ENCODE measurements around the gene CDX2.
"Not testable (repeated sequence)": the region's sequence is repeated elsewhere in the genome, so short reads cannot be mapped to it uniquely, and the experiment has no call there.

The CDX2 gene

DNA sequence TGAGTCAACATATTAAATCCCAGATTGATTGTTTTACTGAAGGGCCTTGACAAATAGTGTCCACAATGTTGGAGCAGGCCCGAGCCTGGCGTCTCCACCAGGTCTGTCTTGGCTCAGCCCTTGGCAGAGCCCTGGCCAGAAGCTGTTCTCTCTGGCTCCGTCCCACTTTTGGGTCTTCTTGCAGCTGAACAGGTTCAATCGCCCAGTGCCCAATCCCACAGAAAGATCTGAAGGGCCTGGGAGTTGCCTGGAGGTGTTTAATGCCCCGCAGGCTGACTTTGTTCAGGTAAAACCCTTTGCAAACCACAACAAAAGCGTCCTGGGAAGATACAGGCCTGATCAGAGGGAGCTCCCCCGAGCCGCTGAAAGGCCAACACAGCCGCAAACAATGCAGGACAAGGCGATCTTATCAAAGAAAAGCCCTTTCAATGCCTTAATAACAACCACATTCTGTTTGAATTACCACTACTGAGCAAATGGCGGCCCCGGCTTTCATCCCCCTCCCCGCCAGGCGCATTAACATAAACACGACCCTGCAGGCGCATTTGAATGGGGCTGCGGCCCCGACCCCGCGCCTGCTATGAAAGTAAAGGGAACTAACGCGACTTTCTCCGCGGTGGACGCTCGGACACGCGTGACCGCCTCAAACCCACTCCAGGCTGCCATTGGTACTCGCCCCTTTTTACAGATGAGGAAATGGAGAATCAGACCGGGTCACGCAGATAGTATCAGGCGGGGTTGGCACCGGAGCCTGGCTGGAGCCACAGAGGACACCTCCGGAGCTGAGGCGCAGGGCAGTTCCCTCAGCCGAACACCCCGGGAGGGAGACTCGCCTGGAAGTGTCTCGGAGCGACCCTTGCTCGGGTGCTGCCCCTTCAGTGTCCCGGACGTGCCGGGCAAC lies 3.1 kb downstream of the CDX2 start:
- TF ChIP-seq, protein P1, sequence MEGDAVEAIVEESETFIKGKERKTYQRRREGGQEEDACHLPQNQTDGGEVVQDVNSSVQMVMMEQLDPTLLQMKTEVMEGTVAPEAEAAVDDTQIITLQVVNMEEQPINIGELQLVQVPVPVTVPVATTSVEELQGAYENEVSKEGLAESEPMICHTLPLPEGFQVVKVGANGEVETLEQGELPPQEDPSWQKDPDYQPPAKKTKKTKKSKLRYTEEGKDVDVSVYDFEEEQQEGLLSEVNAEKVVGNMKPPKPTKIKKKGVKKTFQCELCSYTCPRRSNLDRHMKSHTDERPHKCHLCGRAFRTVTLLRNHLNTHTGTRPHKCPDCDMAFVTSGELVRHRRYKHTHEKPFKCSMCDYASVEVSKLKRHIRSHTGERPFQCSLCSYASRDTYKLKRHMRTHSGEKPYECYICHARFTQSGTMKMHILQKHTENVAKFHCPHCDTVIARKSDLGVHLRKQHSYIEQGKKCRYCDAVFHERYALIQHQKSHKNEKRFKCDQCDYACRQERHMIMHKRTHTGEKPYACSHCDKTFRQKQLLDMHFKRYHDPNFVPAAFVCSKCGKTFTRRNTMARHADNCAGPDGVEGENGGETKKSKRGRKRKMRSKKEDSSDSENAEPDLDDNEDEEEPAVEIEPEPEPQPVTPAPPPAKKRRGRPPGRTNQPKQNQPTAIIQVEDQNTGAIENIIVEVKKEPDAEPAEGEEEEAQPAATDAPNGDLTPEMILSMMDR (IDR thresholded peaks at IDR 0.05; ENCODE audit: low read depth, low read length), result no peak
- DNase-seq (ENCODE audit: low read depth, low spot score), result no peak
- in situ Hi-C loops (cut with HindIII; ENCODE audit: low sequenced_read_pairs), result no loop called here
- no peak overlapping the region for H3K4me3 ChIP-seq (ENCODE audit: low read depth, low read length)

DNA sequence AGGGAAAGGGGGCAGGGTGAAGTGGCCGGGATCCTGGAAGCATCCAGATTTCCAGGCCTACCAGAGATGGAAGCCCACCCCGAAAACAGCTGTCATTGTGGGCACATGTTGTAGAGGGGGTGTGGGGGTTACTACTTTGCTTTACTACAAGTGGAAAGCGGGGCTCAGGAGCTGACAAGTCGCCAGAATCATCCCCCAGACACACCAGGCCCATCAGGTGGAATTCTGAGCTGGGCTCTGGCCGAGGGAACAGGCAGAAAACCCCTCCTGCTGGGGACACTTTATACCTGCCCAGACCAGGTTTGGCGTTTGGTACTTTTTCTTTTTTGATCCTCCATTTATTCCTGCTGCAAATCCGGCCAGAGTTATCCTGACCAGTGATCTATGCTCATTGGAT lies 3.8 kb downstream of the CDX2 start:
- H3K4me3 ChIP-seq (ENCODE audit: low read depth, low read length), result no peak overlapping the region
- TF ChIP-seq, protein P1 (IDR thresholded peaks at IDR 0.05; ENCODE audit: low read depth, low read length), result no peak
- no peak for DNase-seq (ENCODE audit: low read depth, low spot score)
- in situ Hi-C loops (cut with HindIII; ENCODE audit: low sequenced_read_pairs), result no loop called here

DNA sequence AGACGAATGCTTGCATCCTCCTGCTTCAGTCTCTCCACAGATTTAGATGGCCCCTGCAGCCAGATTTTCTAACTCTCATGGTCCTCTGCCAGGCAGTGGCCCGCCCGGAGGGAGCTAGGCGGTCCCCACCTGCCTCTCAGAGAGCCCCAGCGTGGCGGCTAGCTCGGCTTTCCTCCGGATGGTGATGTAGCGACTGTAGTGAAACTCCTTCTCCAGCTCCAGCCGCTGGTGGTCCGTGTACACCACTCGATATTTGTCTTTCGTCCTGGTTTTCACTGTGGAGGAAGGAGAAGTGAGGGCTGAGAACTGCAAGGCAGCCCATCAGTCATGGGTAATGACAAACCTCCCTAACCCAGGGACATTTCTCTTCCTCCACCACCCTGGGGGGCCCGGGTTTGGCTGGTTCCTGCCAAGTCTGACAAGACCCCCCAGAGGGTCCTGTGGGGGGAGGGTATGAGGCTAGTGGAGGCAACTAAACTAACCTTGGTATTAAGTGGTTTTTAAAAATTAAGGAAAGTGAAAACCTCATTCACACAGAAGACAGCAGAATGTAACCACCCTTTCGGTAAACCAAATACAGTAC lies 4.3 kb downstream of the CDX2 start:
- in situ Hi-C loops (cut with HindIII; ENCODE audit: low sequenced_read_pairs), result no loop called here
- H3K4me3 ChIP-seq (ENCODE audit: low read depth, low read length), result no peak overlapping the region
- TF ChIP-seq, protein P1 (IDR thresholded peaks at IDR 0.05; ENCODE audit: low read depth, low read length), result no peak
- DNase-seq (ENCODE audit: low read depth, low spot score), result no peak

DNA sequence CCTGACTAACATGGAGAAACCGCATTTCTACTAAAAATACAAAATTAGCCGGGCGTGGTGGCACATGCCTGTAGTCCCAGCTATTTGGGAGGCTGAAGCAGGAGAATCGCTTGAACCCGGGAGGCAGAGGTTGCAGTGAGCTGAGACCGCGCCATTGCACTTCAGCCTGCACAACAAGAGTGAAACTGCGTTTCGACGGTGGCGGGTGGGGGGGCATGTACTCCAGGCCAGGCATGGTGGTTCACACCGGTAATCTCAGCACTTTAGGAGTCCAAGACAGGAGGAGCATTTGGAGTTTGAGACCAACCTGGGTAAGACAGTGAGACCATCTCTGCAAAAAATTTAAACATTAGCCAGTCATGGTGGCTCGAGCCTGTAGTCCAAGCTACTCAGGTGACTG lies 4.9 kb downstream of the CDX2 start:
- DNase-seq (ENCODE audit: low read depth, low spot score); H3K4me3 ChIP-seq (ENCODE audit: low read depth, low read length); in situ Hi-C loops (cut with HindIII; ENCODE audit: low sequenced_read_pairs): not testable (repeated sequence)

DNA sequence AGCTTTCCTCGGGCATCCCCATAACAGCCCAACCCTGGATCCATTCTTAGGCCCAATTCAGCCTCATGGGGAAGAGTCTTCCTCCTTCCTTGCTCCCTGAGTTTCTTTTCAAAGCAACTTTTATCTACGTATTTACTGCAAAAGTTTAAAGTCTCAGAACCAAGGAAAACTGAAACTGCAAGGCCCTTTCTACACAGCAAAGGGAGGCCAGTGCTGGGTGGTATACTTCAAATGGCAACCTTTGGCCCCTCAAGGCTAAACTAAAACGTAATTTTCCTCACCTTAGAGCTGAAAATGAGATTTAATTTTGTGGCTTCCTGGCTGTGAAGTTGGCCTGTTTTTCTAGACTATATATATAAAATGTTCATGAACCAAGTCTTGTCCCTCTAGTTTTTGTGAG lies 5.6 kb downstream of the CDX2 start:
- in situ Hi-C loops (cut with HindIII; ENCODE audit: low sequenced_read_pairs), result no loop called here
- TF ChIP-seq, protein P1 (IDR thresholded peaks at IDR 0.05; ENCODE audit: low read depth, low read length), result no peak
- DNase-seq (ENCODE audit: low read depth, low spot score), result no peak
- H3K4me3 ChIP-seq (ENCODE audit: low read depth, low read length), result no peak overlapping the region

DNA sequence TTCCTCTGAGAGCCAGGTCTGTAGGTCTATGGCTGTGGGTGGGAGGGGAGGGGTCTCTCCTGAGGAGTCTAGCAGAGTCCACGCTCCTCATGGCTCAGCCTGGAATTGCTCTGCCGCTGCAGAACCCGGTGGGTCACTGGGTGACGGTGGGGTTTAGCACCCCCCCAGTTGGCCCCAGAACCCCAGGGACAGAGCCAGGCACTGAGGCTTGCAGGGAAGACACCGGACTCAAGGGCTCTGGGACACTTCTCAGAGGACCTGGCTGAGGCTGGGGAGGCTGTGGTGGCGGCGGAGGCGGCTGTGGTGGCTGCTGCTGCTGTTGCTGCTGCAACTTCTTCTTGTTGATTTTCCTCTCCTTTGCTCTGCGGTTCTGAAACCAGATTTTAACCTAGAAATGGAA lies 6.1 kb downstream of the CDX2 start:
- in situ Hi-C loops (cut with HindIII; ENCODE audit: low sequenced_read_pairs), result no loop called here
- no peak for DNase-seq (ENCODE audit: low read depth, low spot score)
- no peak overlapping the region for H3K4me3 ChIP-seq (ENCODE audit: low read depth, low read length)
- TF ChIP-seq, protein P1 (IDR thresholded peaks at IDR 0.05; ENCODE audit: low read depth, low read length), result no peak
